H1 (cell line): ENCODE measurements around the gene ST6GALNAC5. TPM values are rescaled to one million over a fixed set of nuclear protein-coding genes. Genes with fewer than 3 reads are reported as not detected.
A peak's percentile ranks its signal among the peaks of the same experiment; 100 is the strongest.

Source experiments
- CTCF ChIA-PET: fragments of 300-600 bp; sonication (Branson Sonifier 250); formaldehyde crosslinking; loops from one replicate; lab custom pipeline; 2021; ENCODE audit not compliant: partially characterized antibody; lab: Charles Lee
- POLR2A ChIA-PET: fragments of 300-600 bp; sonication (Branson Sonifier 250); formaldehyde crosslinking; loops from one replicate; lab custom pipeline; 2021; ENCODE audit warnings: inconsistent platforms; ENCODE audit not compliant: partially characterized antibody; lab: Charles Lee
- DNase-seq, 2 experiments: peaks; one replicate each; pipeline versions ENCODE4 v3.0.0 to v3.0.0-alpha.2; 2010 to 2022; ENCODE audit warnings: low spot score in 2 of 2, low read depth in 1 of 2, mixed read lengths in 1 of 2
- FAIRE-seq: peaks from 2 replicates; lab custom pipeline; 2011; peaks lifted over from hg19 to GRCh38; lab: Jason Lieb, UNC
- H2AFZ ChIP-seq: 2 replicates; pipeline ENCODE4 v1.8.1; 2012; ENCODE audit warnings: low read length, inconsistent platforms
- H2AK5ac ChIP-seq: 2 replicates; pipeline ENCODE4 v1.6.1; 2013; ENCODE audit warnings: low read depth, low read length
- H2BK120ac ChIP-seq: replicated peaks from 2 replicates; pipeline ENCODE3; 2013; ENCODE audit warnings: low read depth, low read length, inconsistent platforms
- H2BK12ac ChIP-seq: 2 replicates; pipeline ENCODE4 v1.6.1; 2013; ENCODE audit warnings: low read depth, low read length
- H2BK15ac ChIP-seq: 2 replicates; pipeline ENCODE4 v1.6.1; 2013; ENCODE audit warnings: low read length
- H2BK20ac ChIP-seq: 2 replicates; pipeline ENCODE4 v1.6.1; 2013; ENCODE audit warnings: low read length
- H2BK5ac ChIP-seq: 2 replicates; pipeline ENCODE4 v1.6.1; 2013; ENCODE audit warnings: low read depth, low read length
- H3K14ac ChIP-seq: 2 replicates; pipeline ENCODE4 v1.6.1; 2013; ENCODE audit warnings: inconsistent platforms; ENCODE audit not compliant: insufficient read length
- H3K18ac ChIP-seq: 2 replicates; pipeline ENCODE4 v1.6.1; 2013; ENCODE audit warnings: low read length; ENCODE audit errors: extremely low read depth
- H3K23ac ChIP-seq: 2 replicates; pipeline ENCODE4 v1.6.1; 2013; ENCODE audit warnings: inconsistent platforms; ENCODE audit not compliant: insufficient read length
- H3K23me2 ChIP-seq: 2 replicates; pipeline ENCODE4 v1.6.1; 2013; ENCODE audit warnings: low read depth, low read length
- H3K27ac ChIP-seq: 2 replicates; pipeline ENCODE4 v1.6.1; 2011; ENCODE audit warnings: low read depth, low read length, inconsistent platforms
- H3K27me3 ChIP-seq, 4 experiments: replicated peaks in 1 of 4; 1 replicate in 1 of 4; 2 replicates in 3 of 4; pipeline versions ENCODE4 v1.6.1 to v1.8.1; 2011 to 2013; ENCODE audit warnings: low read length in 3 of 4, mild to moderate bottlenecking in 3 of 4, inconsistent platforms in 2 of 4, mixed read lengths in 2 of 4, moderate library complexity in 1 of 4; ENCODE audit not compliant: control insufficient read depth in 3 of 4, insufficient read depth in 3 of 4; ENCODE audit errors: extremely low read depth in 1 of 4
- H3K36me3 ChIP-seq, 4 experiments: 2 replicates each; pipeline versions ENCODE4 v1.6.1 to v1.8.1; 2011 to 2013; ENCODE audit warnings: mild to moderate bottlenecking in 4 of 4, low read length in 3 of 4, moderate library complexity in 2 of 4, control low read depth in 1 of 4, inconsistent platforms in 1 of 4; ENCODE audit not compliant: insufficient read depth in 4 of 4, control insufficient read depth in 2 of 4
- H3K4ac ChIP-seq: replicated peaks from 2 replicates; pipeline ENCODE3; 2013; ENCODE audit warnings: low read length, low read depth, mixed read lengths, inconsistent platforms; ENCODE audit not compliant: insufficient read length
- H3K4me1 ChIP-seq, 4 experiments: replicated peaks in 1 of 4; 1 replicate in 1 of 4; 2 replicates in 3 of 4; pipeline versions ENCODE4 v1.6.1 to v1.8.1; 2011 to 2013; ENCODE audit warnings: low read length in 3 of 4, inconsistent platforms in 2 of 4, mixed read lengths in 1 of 4; ENCODE audit not compliant: insufficient read depth in 4 of 4, control insufficient read depth in 3 of 4
- H3K4me2 ChIP-seq, 2 experiments: 2 replicates each; pipeline versions ENCODE4 v1.6.1 to v1.8.1; 2011 to 2013; ENCODE audit warnings: low read depth in 2 of 2, low read length in 2 of 2, control low read depth in 1 of 2, inconsistent platforms in 1 of 2, mild to moderate bottlenecking in 1 of 2; ENCODE audit not compliant: insufficient read depth in 1 of 2
- H3K4me3 ChIP-seq, 4 experiments: fragments of 200-600, 300-600 bp in 1 of 4; sonication (generic), shearing (Covaris generic), sonication (Bioruptor Twin) in 1 of 4; 2 replicates each; pipeline versions ENCODE4 v1.5.1 to v1.8.1; 2011 to 2016; ENCODE audit warnings: low read length in 4 of 4, low read depth in 3 of 4, control low read depth in 2 of 4, inconsistent platforms in 2 of 4, mild to moderate bottlenecking in 2 of 4, mixed read lengths in 1 of 4, moderate library complexity in 1 of 4; ENCODE audit not compliant: insufficient read depth in 2 of 4; ENCODE audit errors: extremely low read depth in 1 of 4
- H3K56ac ChIP-seq: replicated peaks from 2 replicates; pipeline ENCODE3; 2013; ENCODE audit warnings: low read depth, mild to moderate bottlenecking, mixed read lengths, low read length, inconsistent platforms; ENCODE audit not compliant: insufficient read length
- H3K79me1 ChIP-seq: 2 replicates; pipeline ENCODE4 v1.6.1; 2013; ENCODE audit warnings: low read depth, low read length, control low read depth
- H3K79me2 ChIP-seq, 2 experiments: 2 replicates each; pipeline versions ENCODE4 v1.6.1 to v1.8.1; 2012 to 2013; ENCODE audit warnings: low read length in 2 of 2, mild to moderate bottlenecking in 2 of 2, inconsistent platforms in 1 of 2; ENCODE audit not compliant: insufficient read depth in 2 of 2, control insufficient read depth in 1 of 2
- H3K9ac ChIP-seq, 4 experiments: replicated peaks in 1 of 4; 1 replicate in 1 of 4; 2 replicates in 3 of 4; pipeline versions ENCODE4 v1.6.1 to v1.8.1; 2011 to 2013; ENCODE audit warnings: low read depth in 3 of 4, low read length in 3 of 4, control low read depth in 2 of 4, mild to moderate bottlenecking in 2 of 4, moderate library complexity in 2 of 4, inconsistent platforms in 1 of 4; ENCODE audit errors: extremely low read depth in 1 of 4
- H3K9me3 ChIP-seq, 2 experiments: 2 replicates each; pipeline versions ENCODE4 v1.6.1 to v1.8.1; 2012 to 2013; ENCODE audit warnings: mild to moderate bottlenecking in 2 of 2, moderate library complexity in 2 of 2, control low read depth in 1 of 2, inconsistent platforms in 1 of 2, low read depth in 1 of 2, low read length in 1 of 2, mixed read lengths in 1 of 2; ENCODE audit not compliant: insufficient read depth in 2 of 2
- H4K20me1 ChIP-seq, 2 experiments: replicated peaks in 1 of 2; 2 replicates each; pipeline versions ENCODE3 to v1.8.1; 2011 to 2013; ENCODE audit warnings: inconsistent platforms in 2 of 2, low read length in 2 of 2, mild to moderate bottlenecking in 1 of 2; ENCODE audit not compliant: insufficient read depth in 2 of 2, control insufficient read depth in 1 of 2
- H4K5ac ChIP-seq: 2 replicates; pipeline ENCODE4 v1.6.1; 2013; ENCODE audit warnings: low read length, low read depth, mixed read lengths, inconsistent platforms; ENCODE audit not compliant: insufficient read length
- H4K8ac ChIP-seq: 2 replicates; pipeline ENCODE4 v1.8.0; 2013; ENCODE audit warnings: mild to moderate bottlenecking, moderate library complexity, low read length, inconsistent platforms; ENCODE audit not compliant: insufficient read depth; ENCODE audit errors: extremely low read depth
- H4K91ac ChIP-seq: replicated peaks from 2 replicates; pipeline ENCODE3; 2013; ENCODE audit warnings: low read length, mixed read lengths, inconsistent platforms; ENCODE audit not compliant: insufficient read length
- JUND ChIP-seq: IDR thresholded peaks from 2 replicates; pipeline ENCODE4 v1.6.1; 2011; ENCODE audit warnings: mild to moderate bottlenecking, improper control_type of control experiment, low read length
- KDM1A ChIP-seq: fragments of 200-600, 300-600 bp; sonication (generic); IDR thresholded peaks from 2 replicates; pipeline ENCODE4 v1.7.1; 2016; ENCODE audit warnings: mild to moderate bottlenecking, low read length, borderline replicate concordance
- polyA plus RNA-seq, 7 experiments: library from polyadenylated mRNA; depleted of rRNA in 3 of 7; stranded (reverse) in 5 of 7; unstranded in 2 of 7; fragments of >200 nt in 5 of 7; fragments of 200-250 nt in 2 of 7; gene quantifications; 1 replicate in 5 of 7; 2 replicates in 1 of 7; 4 replicates in 1 of 7; pipeline versions ENCODE4 v1.2.1 to v1.2.3, GENCODE V29; 2011 to 2013; ENCODE audit warnings: missing spikeins in 2 of 7, mixed read lengths in 2 of 7
- total RNA-seq: library from RNA; stranded (reverse); fragmentation: NEBNext Ultra II Directional; extraction: Animal tissue kit (Norgen Biotek cat#: 25700); gene quantifications from 2 replicates; pipeline ENCODE4 v1.2.1, GENCODE V29; 2021

The ST6GALNAC5 gene
- total and polyA plus RNA-seq, 2 of the 8 experiments (the other 6 are each of a cell fraction or from before 2014, with no cell fraction given), result 6.2 to 7.3 TPM

DNA sequence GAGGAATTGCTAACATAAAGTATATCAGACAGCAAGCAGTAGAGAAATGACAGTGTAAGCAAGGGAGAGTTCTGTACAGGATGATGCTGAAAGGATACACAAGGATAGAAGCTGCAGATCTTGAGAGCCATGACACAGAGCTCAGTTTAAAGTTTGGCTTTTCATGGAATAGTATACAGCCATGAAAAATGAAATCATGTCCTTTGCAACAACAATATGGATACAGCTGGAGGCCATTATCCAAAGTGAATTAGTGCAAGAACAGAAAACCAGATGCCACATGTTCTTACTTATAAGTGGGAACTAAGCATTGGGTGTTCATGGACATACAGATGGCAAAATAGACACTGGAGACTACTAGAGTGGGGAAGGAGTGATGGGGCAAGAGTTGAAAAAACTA, 169.8 kb downstream of the ST6GALNAC5 start:
- H2BK12ac ChIP-seq, result no peak overlapping the region
- no peaks in the 10 kb centered on the region for H3K23me2 ChIP-seq
- H3K4me2 ChIP-seq, result no peak overlapping the region
- H3K79me2 ChIP-seq, result no peaks in the 10 kb centered on the region
- H2BK15ac ChIP-seq, result no peak overlapping the region
- ChIA-PET POLR2A (no interaction called here), CTCF (interaction anchor here (0.6 to 1.5 kb wide), 2 partner anchors 10 to 1771 kb away, joined by 3 to 4 read pairs; no protein-coding TSS in a partner anchor)
- no peak for DNase-seq
- no peaks in the 10 kb centered on the region for H4K20me1 ChIP-seq
- H2AFZ ChIP-seq, result no peak overlapping the region
- no peak overlapping the region for H3K4ac ChIP-seq
- H3K56ac ChIP-seq, result no peak overlapping the region
- no peaks in the 10 kb centered on the region for H3K4me1 ChIP-seq
- no peak overlapping the region for H3K4me3 ChIP-seq
- H3K27ac ChIP-seq, result no peak overlapping the region
- no peaks in the 10 kb centered on the region for H3K36me3 ChIP-seq
- peaks cover 0 to 1% (median 0%) of the 10 kb centered on the region in 4 experiments; a peak in 1 of 7 replicates for H3K27me3 ChIP-seq
- H2AK5ac ChIP-seq, result no peak overlapping the region
- TF ChIP-seq KDM1A (peak; percentile 66; the same call in 1 of the 2 replicates), JUND (no peak)
- 0 out of 4 replicates have a peak, but pooled peaks cover 0 to 2% of the 10 kb centered on the region in 2 experiments for H3K9me3 ChIP-seq
- H3K14ac ChIP-seq, result no peak overlapping the region
- H4K5ac ChIP-seq, result no peak overlapping the region
- no peak overlapping the region for H3K23ac ChIP-seq
- H2BK120ac ChIP-seq, result no peak overlapping the region
- H3K9ac ChIP-seq, result no peak overlapping the region
- H2BK5ac ChIP-seq, result no peak overlapping the region
- FAIRE-seq, result no peak
- no peak overlapping the region for H2BK20ac ChIP-seq
- no peak overlapping the region for H3K18ac ChIP-seq
- H4K8ac ChIP-seq, result no peak overlapping the region
- H4K91ac ChIP-seq, result no peak overlapping the region
- H3K79me1 ChIP-seq, result no peaks in the 10 kb centered on the region
